AG09309 (cell line): ENCODE results near the gene ELMO1.

Source experiments
- DNase-seq: peaks from one replicate; pipeline ENCODE4 v3.0.0-alpha.2; 2010; ENCODE audit warnings: low read depth
- H3K4me3 ChIP-seq: 2 replicates; pipeline ENCODE4 v1.5.1; 2011; ENCODE audit warnings: mild to moderate bottlenecking, low read depth, low read length, moderate library complexity; ENCODE audit not compliant: control insufficient read depth
- TF ChIP-seq, protein P1 (sequence below): IDR thresholded peaks from 2 replicates; pipeline ENCODE4 v1.5.1; 2011; ENCODE audit warnings: mild to moderate bottlenecking, low read depth, low read length, inconsistent platforms; ENCODE audit not compliant: insufficient read depth, control insufficient read depth; ENCODE audit errors: missing control alignments

The ELMO1 gene

DNA sequence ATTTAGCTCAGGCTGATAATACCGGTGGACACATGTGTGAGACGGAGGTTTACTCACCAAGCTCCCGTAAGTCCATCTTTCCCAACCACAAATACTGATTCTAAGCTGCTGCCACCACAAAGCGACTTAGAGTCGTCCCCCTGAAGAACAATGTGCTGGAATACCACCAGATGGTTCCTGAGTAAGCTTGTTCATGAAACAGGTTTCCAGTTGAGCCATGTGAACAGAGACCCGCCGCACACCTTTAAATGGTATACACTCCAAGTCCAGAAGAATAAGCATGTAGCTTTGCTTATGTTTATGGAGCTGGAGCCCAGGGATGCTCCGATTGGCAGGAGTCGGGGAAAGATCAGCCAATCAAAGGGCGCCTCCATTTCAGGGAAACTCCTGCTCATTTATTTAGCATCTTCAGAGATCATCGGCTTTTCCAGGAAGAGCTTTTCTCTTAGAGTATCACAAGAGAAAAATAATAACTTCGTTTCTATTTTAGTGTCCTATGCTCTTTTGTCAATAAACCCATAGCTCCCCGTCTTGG lies 462.7 kb downstream of the ELMO1 start:
- TF ChIP-seq, protein P1, sequence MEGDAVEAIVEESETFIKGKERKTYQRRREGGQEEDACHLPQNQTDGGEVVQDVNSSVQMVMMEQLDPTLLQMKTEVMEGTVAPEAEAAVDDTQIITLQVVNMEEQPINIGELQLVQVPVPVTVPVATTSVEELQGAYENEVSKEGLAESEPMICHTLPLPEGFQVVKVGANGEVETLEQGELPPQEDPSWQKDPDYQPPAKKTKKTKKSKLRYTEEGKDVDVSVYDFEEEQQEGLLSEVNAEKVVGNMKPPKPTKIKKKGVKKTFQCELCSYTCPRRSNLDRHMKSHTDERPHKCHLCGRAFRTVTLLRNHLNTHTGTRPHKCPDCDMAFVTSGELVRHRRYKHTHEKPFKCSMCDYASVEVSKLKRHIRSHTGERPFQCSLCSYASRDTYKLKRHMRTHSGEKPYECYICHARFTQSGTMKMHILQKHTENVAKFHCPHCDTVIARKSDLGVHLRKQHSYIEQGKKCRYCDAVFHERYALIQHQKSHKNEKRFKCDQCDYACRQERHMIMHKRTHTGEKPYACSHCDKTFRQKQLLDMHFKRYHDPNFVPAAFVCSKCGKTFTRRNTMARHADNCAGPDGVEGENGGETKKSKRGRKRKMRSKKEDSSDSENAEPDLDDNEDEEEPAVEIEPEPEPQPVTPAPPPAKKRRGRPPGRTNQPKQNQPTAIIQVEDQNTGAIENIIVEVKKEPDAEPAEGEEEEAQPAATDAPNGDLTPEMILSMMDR: no peak
- no peak overlapping the region for H3K4me3 ChIP-seq
- DNase-seq: no peak

GRCh38 chr7:36985316-36985715 lies 463.3 kb downstream of the ELMO1 start:
- no peak for DNase-seq
- TF ChIP-seq, protein P1: no peak
- no peak overlapping the region for H3K4me3 ChIP-seq

GRCh38 chr7:36984710-36985312 lies 463.9 kb downstream of the ELMO1 start:
- no peak overlapping the region for H3K4me3 ChIP-seq
- TF ChIP-seq, protein P1: no peak
- DNase-seq: no peak

DNA sequence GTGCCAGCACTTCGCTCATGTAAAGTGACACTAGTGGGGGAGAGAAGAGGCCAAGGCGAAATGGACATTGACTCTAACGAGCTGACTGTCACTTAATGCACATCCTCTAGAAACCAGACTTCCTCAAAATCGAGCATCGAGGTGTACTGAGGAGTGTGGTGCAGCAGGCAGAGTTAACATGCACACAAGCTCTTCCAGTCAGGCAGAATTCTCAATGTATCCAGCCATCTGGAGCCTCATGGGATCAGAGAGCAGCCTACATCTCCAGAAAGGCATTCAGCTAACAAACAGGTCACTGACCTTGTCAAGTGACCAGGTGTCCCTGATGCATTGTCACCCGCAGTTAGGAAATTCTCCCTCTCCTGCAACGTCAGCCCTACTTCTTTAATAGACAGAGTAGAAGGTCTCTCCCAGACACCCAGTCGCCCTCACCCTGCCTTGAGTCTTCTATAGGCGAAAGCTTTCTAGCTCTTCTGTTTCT lies 464.6 kb downstream of the ELMO1 start:
- H3K4me3 ChIP-seq: no peak overlapping the region
- TF ChIP-seq, protein P1: no peak
- DNase-seq: no peak

DNA sequence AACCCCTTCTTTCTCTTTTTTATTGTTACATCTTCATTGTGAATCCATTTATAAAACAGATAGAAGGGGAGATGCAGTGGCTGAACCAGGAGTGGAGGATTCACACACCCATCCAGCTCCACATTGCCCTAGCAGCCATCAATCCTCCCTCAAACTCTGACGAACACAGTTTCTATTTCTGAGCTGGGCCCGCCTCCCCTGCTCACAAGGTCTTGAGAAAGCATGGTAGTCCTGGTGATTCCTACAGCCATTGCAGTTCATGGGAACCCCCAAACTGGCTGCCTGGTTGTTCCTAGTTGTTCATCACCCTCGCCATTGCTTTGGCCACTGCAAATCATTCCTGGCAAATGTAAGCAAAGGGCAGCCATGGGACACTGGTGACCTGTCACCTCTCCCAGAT lies 465.9 kb downstream of the ELMO1 start:
- TF ChIP-seq, protein P1: no peak
- no peak overlapping the region for H3K4me3 ChIP-seq
- no peak for DNase-seq

- H3K4me3 ChIP-seq: no peak overlapping the region
- no peak for DNase-seq
- TF ChIP-seq, protein P1: no peak
Observed at GRCh38 chr7:36979810-36980248, 468.8 kb downstream of the ELMO1 start.
